ENCODE results near the gene AIMP1. TPM values are rescaled to one million over a fixed set of nuclear protein-coding genes. Genes with fewer than 3 reads are reported as not detected.
A peak's percentile ranks its signal among the peaks of the same experiment; 100 is the strongest.

AIMP1 gene
- total RNA-seq, 2 donors from 2014 or later = 46.0 to 58.9 TPM

GRCh38 chr4:106284227-106284626, 32.1 kb upstream of the AIMP1 start:
- Histone ChIP-seq H3K4me3 (ENCODE audit: low read length) (no peak overlapping the region), H3K36me3 (ENCODE audit: control insufficient read depth, insufficient read depth, low read length) (peaks cover 16% of the 10 kb centered on the region), H3K27me3 (ENCODE audit: control insufficient read depth, insufficient read depth, low read length, poor library complexity, severe bottlenecking) (no peaks in the 10 kb centered on the region), H3K27ac (ENCODE audit: low read depth, low read length) (no peak overlapping the region), H3K9me3 (ENCODE audit: control insufficient read depth, low read length) (peaks cover 10% of the 10 kb centered on the region), H3K9ac (ENCODE audit: extremely low read depth, low read length, poor library complexity, severe bottlenecking) (no peak overlapping the region), H3K4me1 (ENCODE audit: control insufficient read depth, insufficient read depth, low read length) (no peaks in the 10 kb centered on the region)
- H3K27me3 Mint-ChIP-seq (ENCODE audit: insufficient read depth) = no peaks in the 10 kb centered on the region
- H3K27ac Mint-ChIP-seq = no peak overlapping the region
- H3K36me3 Mint-ChIP-seq (ENCODE audit: low read depth) = peaks cover 18% of the 10 kb centered on the region
- TF ChIP-seq, protein P1, sequence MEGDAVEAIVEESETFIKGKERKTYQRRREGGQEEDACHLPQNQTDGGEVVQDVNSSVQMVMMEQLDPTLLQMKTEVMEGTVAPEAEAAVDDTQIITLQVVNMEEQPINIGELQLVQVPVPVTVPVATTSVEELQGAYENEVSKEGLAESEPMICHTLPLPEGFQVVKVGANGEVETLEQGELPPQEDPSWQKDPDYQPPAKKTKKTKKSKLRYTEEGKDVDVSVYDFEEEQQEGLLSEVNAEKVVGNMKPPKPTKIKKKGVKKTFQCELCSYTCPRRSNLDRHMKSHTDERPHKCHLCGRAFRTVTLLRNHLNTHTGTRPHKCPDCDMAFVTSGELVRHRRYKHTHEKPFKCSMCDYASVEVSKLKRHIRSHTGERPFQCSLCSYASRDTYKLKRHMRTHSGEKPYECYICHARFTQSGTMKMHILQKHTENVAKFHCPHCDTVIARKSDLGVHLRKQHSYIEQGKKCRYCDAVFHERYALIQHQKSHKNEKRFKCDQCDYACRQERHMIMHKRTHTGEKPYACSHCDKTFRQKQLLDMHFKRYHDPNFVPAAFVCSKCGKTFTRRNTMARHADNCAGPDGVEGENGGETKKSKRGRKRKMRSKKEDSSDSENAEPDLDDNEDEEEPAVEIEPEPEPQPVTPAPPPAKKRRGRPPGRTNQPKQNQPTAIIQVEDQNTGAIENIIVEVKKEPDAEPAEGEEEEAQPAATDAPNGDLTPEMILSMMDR (conservative IDR thresholded peaks at IDR 0.05) = no peak
- no peaks in the 10 kb centered on the region for H3K9me3 Mint-ChIP-seq
- H3K4me1 Mint-ChIP-seq = no peaks in the 10 kb centered on the region
- H3K4me3 Mint-ChIP-seq = no peak overlapping the region
- 91 to 100% methylated on average over 2 to 3 of the region's 3 CpGs for WGBS, 2 experiments (ENCODE audit: insufficient coverage in 1 of 2, insufficient read length in 1 of 2)
- DNase-seq = no peak

DNA sequence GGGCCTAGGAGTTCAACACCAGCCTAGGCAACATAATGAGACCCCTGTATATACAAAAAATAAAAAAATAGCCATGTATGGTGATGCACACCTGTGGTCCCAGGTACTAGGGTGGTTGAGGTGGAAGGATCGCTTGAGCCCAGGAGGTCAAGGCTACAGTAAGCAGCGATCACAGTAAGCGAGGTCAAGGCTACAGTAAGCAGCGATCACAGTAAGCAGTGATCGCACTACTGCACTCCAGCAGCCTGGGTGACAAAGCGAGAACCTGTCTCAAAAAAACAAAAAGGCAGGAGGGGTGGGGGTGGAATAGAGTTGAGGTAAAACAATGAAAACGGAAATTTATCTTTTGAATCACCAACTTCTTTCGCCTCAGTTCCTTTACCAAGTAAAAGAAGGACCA, 29.7 kb upstream of the AIMP1 start:
- H3K27ac ChIP-seq (ENCODE audit: low read depth, low read length) = no peak overlapping the region
- no peak overlapping the region for H3K4me3 Mint-ChIP-seq
- H3K4me3 ChIP-seq (ENCODE audit: low read length) = no peak overlapping the region
- peaks cover 16% of the 10 kb centered on the region for H3K36me3 Mint-ChIP-seq (ENCODE audit: low read depth)
- H3K27me3 Mint-ChIP-seq (ENCODE audit: insufficient read depth) = no peaks in the 10 kb centered on the region
- no peaks in the 10 kb centered on the region for H3K9me3 Mint-ChIP-seq
- H3K4me1 Mint-ChIP-seq = no peaks in the 10 kb centered on the region
- TF ChIP-seq, protein P1 (conservative IDR thresholded peaks at IDR 0.05) = no peak
- H3K9ac ChIP-seq (ENCODE audit: extremely low read depth, low read length, poor library complexity, severe bottlenecking) = no peak overlapping the region
- WGBS, 2 experiments (ENCODE audit: insufficient coverage in 1 of 2, insufficient read length in 1 of 2) = 97 to 100% methylated on average over 6 to 8 of the region's 8 CpGs
- no peak for DNase-seq
- H3K9me3 ChIP-seq (ENCODE audit: control insufficient read depth, low read length) = peaks cover 5% of the 10 kb centered on the region
- peak overlapping the region; percentile 52 for H3K27ac Mint-ChIP-seq
- H3K4me1 ChIP-seq (ENCODE audit: control insufficient read depth, insufficient read depth, low read length) = no peaks in the 10 kb centered on the region
- no peaks in the 10 kb centered on the region for H3K27me3 ChIP-seq (ENCODE audit: control insufficient read depth, insufficient read depth, low read length, poor library complexity, severe bottlenecking)
- H3K36me3 ChIP-seq (ENCODE audit: control insufficient read depth, insufficient read depth, low read length) = peaks cover 17% of the 10 kb centered on the region

DNA sequence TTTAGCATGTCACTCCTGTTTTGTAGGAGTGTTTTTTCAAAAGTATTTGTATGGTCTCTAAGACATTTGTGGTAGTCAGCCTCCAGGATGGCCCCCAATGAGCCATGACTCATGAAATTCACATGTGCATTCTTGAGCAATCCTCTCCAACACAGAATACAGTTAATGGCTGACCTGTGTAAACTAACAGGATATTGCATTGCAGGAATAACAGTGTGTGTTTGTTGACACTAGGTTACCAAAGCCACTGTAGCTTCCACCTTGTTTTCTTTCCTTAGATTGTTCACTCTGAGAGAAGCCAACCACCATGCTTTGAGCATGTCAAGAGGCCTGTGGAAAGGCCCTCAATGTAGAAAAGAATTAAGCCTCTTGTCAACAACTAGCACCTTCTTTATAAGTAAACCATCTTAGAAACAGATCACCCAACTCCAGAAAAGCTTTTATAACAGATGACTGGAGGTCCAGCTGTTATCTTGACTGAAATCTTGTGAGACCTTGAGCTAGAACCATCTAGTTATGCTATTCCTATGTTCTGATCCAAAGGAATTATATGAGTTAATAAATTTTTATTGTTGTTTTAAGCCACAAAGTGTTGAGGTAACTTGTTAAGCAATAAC, 28.9 kb upstream of the AIMP1 start:
- no peaks in the 10 kb centered on the region for H3K27me3 Mint-ChIP-seq (ENCODE audit: insufficient read depth)
- no peak overlapping the region for H3K4me3 ChIP-seq (ENCODE audit: low read length)
- H3K4me1 ChIP-seq (ENCODE audit: control insufficient read depth, insufficient read depth, low read length) = no peaks in the 10 kb centered on the region
- TF ChIP-seq, protein P1 (conservative IDR thresholded peaks at IDR 0.05) = no peak
- no peaks in the 10 kb centered on the region for H3K9me3 Mint-ChIP-seq
- H3K9ac ChIP-seq (ENCODE audit: extremely low read depth, low read length, poor library complexity, severe bottlenecking) = no peak overlapping the region
- H3K27me3 ChIP-seq (ENCODE audit: control insufficient read depth, insufficient read depth, low read length, poor library complexity, severe bottlenecking) = no peaks in the 10 kb centered on the region
- H3K36me3 Mint-ChIP-seq (ENCODE audit: low read depth) = peaks cover 10% of the 10 kb centered on the region
- H3K4me1 Mint-ChIP-seq = no peaks in the 10 kb centered on the region
- H3K4me3 Mint-ChIP-seq = no peak overlapping the region
- no peak overlapping the region for H3K27ac Mint-ChIP-seq
- H3K36me3 ChIP-seq (ENCODE audit: control insufficient read depth, insufficient read depth, low read length) = peaks cover 17% of the 10 kb centered on the region
- no peaks in the 10 kb centered on the region for H3K9me3 ChIP-seq (ENCODE audit: control insufficient read depth, low read length)
- no peak for DNase-seq
- no peak overlapping the region for H3K27ac ChIP-seq (ENCODE audit: low read depth, low read length)

Data from endodermal cell (in vitro differentiated cells).